ENCODE results near the gene ABHD17A.

The ABHD17A gene

DNA sequence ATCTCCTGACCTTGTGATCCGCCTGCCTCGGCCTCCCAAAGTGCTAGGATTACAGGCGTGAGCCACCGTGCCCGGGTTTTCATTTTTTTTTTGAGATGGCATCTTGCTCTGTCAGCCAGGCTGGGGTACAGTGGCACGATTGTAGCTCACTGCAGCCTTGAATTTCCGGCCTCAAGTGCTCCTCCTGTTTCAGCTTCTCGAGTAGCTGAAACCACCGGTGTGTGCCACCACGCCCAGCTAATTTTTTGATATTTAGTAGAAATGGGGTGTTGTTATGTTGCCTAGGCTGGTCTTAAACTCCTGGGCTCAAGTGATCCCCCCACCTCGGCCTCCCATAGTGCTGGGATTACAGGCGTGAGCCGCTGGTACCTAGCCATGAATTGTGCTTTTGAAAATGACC lies 25.8 kb upstream of the ABHD17A start:
- TF ChIP-seq, protein P1, sequence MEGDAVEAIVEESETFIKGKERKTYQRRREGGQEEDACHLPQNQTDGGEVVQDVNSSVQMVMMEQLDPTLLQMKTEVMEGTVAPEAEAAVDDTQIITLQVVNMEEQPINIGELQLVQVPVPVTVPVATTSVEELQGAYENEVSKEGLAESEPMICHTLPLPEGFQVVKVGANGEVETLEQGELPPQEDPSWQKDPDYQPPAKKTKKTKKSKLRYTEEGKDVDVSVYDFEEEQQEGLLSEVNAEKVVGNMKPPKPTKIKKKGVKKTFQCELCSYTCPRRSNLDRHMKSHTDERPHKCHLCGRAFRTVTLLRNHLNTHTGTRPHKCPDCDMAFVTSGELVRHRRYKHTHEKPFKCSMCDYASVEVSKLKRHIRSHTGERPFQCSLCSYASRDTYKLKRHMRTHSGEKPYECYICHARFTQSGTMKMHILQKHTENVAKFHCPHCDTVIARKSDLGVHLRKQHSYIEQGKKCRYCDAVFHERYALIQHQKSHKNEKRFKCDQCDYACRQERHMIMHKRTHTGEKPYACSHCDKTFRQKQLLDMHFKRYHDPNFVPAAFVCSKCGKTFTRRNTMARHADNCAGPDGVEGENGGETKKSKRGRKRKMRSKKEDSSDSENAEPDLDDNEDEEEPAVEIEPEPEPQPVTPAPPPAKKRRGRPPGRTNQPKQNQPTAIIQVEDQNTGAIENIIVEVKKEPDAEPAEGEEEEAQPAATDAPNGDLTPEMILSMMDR (IDR thresholded peaks at IDR 0.05; ENCODE audit: insufficient read depth, low read depth, low read length, missing control alignments), result no peak
- DNase-seq (ENCODE audit: low read depth), result no peak

DNA sequence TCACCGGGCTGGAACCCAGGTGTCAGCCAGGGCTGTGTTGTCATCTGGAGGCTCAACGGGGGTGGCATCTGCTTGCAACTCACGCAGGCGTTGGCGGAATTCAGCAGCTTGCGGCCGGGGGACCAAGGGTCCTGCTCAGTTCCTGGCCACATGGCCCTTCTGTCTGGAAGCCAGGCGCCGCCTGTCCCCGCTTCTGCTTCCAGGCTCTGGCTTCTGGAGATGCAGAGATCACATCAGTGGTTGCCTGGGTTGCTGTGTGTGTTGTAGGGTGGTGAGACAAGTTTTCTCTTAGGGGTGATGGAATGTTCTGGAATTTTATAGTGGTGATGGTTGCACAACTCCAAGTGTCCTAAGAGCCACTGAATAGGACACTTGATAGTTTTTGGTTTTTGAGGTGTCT lies 24.9 kb upstream of the ABHD17A start:
- DNase-seq (ENCODE audit: low read depth), result no peak
- TF ChIP-seq, protein P1 (IDR thresholded peaks at IDR 0.05; ENCODE audit: insufficient read depth, low read depth, low read length, missing control alignments), result no peak
- no peak overlapping the region for H3K4me3 ChIP-seq (ENCODE audit: low read depth, low read length)

More for the DNA sequence above, 25.8 kb upstream of the ABHD17A start:
- H3K4me3 ChIP-seq (ENCODE audit: low read depth, low read length), result no peak overlapping the region

DNA sequence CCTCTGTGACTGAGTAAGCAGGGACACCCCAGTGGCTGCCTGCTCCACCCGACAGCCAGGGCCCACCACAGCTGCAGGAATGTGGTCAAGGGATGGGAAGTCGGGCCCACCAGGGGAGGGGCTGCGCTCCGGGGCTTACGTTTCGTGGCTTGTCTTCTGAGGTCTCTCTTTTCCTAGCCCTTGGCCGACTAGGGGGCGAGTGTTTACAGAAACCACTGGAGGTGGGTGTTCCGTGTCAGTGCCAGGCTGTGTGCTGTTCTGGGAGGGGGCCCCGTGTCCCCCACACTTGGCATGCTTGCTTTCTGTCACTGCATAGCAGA lies 24.4 kb upstream of the ABHD17A start:
- TF ChIP-seq, protein P1 (IDR thresholded peaks at IDR 0.05; ENCODE audit: insufficient read depth, low read depth, low read length, missing control alignments), result no peak
- H3K4me3 ChIP-seq (ENCODE audit: low read depth, low read length), result no peak overlapping the region
- no peak for DNase-seq (ENCODE audit: low read depth)

DNA sequence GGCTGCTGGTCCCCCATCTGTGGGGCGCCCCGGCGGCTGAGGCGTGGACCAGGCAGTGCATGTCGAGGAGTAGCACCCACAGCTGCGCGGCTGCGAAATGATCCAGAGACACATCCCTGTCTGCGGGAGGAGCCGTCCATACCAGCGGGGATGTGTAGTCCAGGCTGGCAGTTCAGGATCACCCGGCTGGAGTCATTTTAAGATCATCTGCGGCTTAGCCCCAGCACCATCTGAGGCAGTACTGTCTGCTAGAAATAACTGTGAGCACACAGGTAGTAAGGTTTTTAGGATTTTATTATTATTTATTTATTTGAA lies 23.0 kb upstream of the ABHD17A start:
- TF ChIP-seq, protein P1 (IDR thresholded peaks at IDR 0.05; ENCODE audit: insufficient read depth, low read depth, low read length, missing control alignments), result no peak
- DNase-seq (ENCODE audit: low read depth), result no peak
- no peak overlapping the region for H3K4me3 ChIP-seq (ENCODE audit: low read depth, low read length)

DNA sequence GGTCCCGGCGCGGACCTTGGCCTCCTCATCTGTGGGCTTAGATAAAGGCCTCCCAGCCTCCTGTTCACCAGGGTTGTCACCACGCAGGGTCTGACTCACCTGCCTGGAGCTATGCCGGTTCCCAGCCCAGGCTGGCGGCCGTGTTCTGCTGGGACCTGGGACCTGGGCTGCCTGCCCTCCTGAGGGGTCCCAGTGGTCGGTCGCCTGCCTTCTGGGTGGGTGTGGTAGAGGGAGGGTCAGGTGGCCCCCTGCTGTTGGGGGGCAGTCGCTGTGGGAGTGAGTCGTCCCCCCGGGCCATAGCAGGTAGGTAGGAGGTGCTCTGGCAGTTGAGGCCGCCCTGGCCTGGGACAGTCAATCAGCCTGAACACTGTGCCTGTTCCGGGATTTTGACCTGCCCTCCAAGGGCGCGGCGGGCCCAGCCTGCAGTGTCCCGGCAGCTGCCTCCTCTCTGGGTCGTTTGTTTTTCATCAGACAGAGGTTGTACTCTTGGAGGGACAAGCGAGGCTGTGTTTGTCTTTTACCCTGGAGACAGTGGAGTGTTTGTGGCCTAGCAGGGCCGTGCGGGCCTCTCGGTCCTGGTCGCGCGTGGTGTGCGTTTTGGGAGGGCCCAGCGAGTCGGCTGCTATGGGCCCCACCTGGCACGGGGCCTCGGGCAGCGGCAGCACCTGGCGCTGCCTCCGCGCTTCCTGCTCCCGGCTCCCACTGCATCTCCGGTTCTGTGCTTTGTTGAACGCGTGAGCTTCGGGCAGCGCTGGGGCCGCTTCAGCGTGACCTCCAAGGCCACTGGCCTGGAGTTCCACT lies 22.5 kb upstream of the ABHD17A start:
- TF ChIP-seq, protein P1 (IDR thresholded peaks at IDR 0.05; ENCODE audit: insufficient read depth, low read depth, low read length, missing control alignments), result no peak
- DNase-seq (ENCODE audit: low read depth), result peak; percentile 1
- H3K4me3 ChIP-seq (ENCODE audit: low read depth, low read length), result no peak overlapping the region

DNA sequence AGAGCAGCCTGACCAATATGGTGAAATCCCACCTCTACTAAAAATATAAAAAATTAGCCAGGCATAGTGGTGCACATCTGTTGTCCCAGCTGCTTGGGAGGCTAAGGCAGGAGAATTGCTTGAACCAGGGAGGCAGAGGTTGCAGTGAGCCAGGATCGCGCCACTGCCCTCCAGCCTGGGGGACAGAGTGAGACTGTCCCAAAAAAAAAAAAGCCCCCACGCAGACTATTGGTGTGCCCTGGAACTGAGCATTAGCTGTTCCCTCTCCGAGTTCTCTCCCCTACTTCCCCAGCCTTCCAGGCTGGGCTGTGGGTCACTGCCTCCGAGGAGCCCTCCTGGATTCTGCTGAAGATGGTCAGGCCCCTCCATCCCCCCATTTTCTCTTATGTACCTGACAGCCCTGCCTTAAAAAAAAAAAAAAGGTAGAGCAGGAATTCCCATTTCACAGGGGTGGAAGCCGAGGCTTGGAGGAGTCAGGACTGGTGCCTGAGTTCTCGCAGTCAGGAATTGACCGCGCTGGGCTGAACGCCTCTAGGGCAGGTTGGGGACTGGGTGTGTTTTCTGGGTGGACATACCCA lies 21.8 kb upstream of the ABHD17A start:
- TF ChIP-seq, protein P1 (IDR thresholded peaks at IDR 0.05; ENCODE audit: insufficient read depth, low read depth, low read length, missing control alignments), result no peak
- DNase-seq (ENCODE audit: low read depth), result peak; percentile 0
- H3K4me3 ChIP-seq (ENCODE audit: low read depth, low read length), result no peak overlapping the region
